H9 (cell line): ENCODE data around the gene PHOX2B. TPM values are rescaled to one million over a fixed set of nuclear protein-coding genes. Genes with fewer than 3 reads are reported as not detected.

Experiments
- DNase-seq: peaks from one replicate; pipeline ENCODE4 v3.0.0-alpha.2; 2017
- H2AFZ ChIP-seq: one replicate; pipeline ENCODE4 v1.6.1; 2013; ENCODE audit warnings: mild to moderate bottlenecking, low read length, control low read depth, moderate library complexity
- H2AK5ac ChIP-seq: 2 replicates; pipeline ENCODE4 v1.6.1; 2013; ENCODE audit warnings: low read length, control low read depth, mixed read lengths; ENCODE audit not compliant: insufficient read length
- H2BK120ac ChIP-seq: one replicate; pipeline ENCODE4 v1.6.1; 2013; ENCODE audit warnings: low read depth, mild to moderate bottlenecking, low read length, control low read depth, inconsistent platforms; ENCODE audit not compliant: poor library complexity, severe bottlenecking
- H2BK12ac ChIP-seq: 2 replicates; pipeline ENCODE4 v1.6.1; 2013; ENCODE audit warnings: low read length, control low read depth, mixed read lengths, low read depth; ENCODE audit not compliant: insufficient read length
- H2BK15ac ChIP-seq: 2 replicates; pipeline ENCODE4 v1.6.1; 2013; ENCODE audit warnings: low read depth, low read length, control low read depth
- H2BK20ac ChIP-seq: one replicate; pipeline ENCODE4 v1.6.1; 2013; ENCODE audit warnings: low read depth, mild to moderate bottlenecking, low read length, control low read depth, inconsistent platforms; ENCODE audit not compliant: poor library complexity, severe bottlenecking
- H2BK5ac ChIP-seq: 2 replicates; pipeline ENCODE4 v1.6.1; 2013; ENCODE audit warnings: low read length, control low read depth, mixed read lengths; ENCODE audit not compliant: insufficient read length
- H3K14ac ChIP-seq: 2 replicates; pipeline ENCODE4 v1.6.1; 2013; ENCODE audit warnings: low read length, control low read depth; ENCODE audit not compliant: insufficient read depth
- H3K18ac ChIP-seq: 2 replicates; pipeline ENCODE4 v1.6.1; 2013; ENCODE audit warnings: low read depth, mild to moderate bottlenecking, mixed read lengths, low read length, control low read depth; ENCODE audit not compliant: insufficient read length
- H3K23ac ChIP-seq: 2 replicates; pipeline ENCODE4 v1.6.1; 2013; ENCODE audit warnings: low read length, control low read depth, mixed read lengths, low read depth; ENCODE audit not compliant: insufficient read length
- H3K23me2 ChIP-seq: 2 replicates; pipeline ENCODE4 v1.6.1; 2013; ENCODE audit warnings: low read depth, mild to moderate bottlenecking, mixed read lengths, low read length, control low read depth; ENCODE audit not compliant: insufficient read length, poor library complexity, severe bottlenecking
- H3K27ac ChIP-seq: 2 replicates; pipeline ENCODE4 v1.5.1; 2013; ENCODE audit warnings: low read length, control low read depth, mixed read lengths, low read depth; ENCODE audit not compliant: insufficient read length
- H3K27me3 ChIP-seq: 2 replicates; pipeline ENCODE4 v1.6.1; 2013; ENCODE audit warnings: low read length, control low read depth, inconsistent platforms; ENCODE audit not compliant: insufficient read depth
- H3K4ac ChIP-seq: 2 replicates; pipeline ENCODE4 v1.6.1; 2013; ENCODE audit warnings: low read depth, mild to moderate bottlenecking, control low read depth, inconsistent platforms, low read length, moderate library complexity
- H3K4me1 ChIP-seq: 2 replicates; pipeline ENCODE4 v1.6.1; 2013; ENCODE audit warnings: low read length, control low read depth, inconsistent platforms; ENCODE audit not compliant: insufficient read depth
- H3K4me2 ChIP-seq: 2 replicates; pipeline ENCODE4 v1.6.1; 2013; ENCODE audit warnings: low read length, control low read depth, mixed read lengths; ENCODE audit not compliant: insufficient read length, insufficient read depth
- H3K56ac ChIP-seq: 2 replicates; pipeline ENCODE4 v1.6.1; 2013; ENCODE audit warnings: low read depth, mild to moderate bottlenecking, mixed read lengths, low read length, control low read depth; ENCODE audit not compliant: insufficient read length
- H3K79me1 ChIP-seq: 2 replicates; pipeline ENCODE4 v1.6.1; 2013; ENCODE audit warnings: low read depth, mild to moderate bottlenecking, moderate library complexity, low read length, control low read depth, inconsistent platforms; ENCODE audit not compliant: insufficient read depth, poor library complexity, severe bottlenecking
- H3K79me2 ChIP-seq: 2 replicates; pipeline ENCODE4 v1.6.1; 2013; ENCODE audit warnings: low read length, control low read depth, inconsistent platforms; ENCODE audit not compliant: insufficient read depth
- H3K9ac ChIP-seq: 2 replicates; pipeline ENCODE4 v1.6.1; 2013; ENCODE audit warnings: low read length, control low read depth, mixed read lengths; ENCODE audit not compliant: insufficient read length; ENCODE audit errors: extremely low read depth
- H3K9me3 ChIP-seq: one replicate; pipeline ENCODE4 v1.6.1; 2013; ENCODE audit warnings: low read depth, low read length, inconsistent platforms; ENCODE audit not compliant: control insufficient read depth
- H3T11ph ChIP-seq: one replicate; pipeline ENCODE4 v1.6.1; 2013; ENCODE audit warnings: mild to moderate bottlenecking, low read length, control low read depth, inconsistent platforms
- H4K20me1 ChIP-seq: one replicate; pipeline ENCODE4 v1.6.1; 2013; ENCODE audit not compliant: control insufficient read depth, insufficient read length, insufficient read depth
- H4K5ac ChIP-seq: 2 replicates; pipeline ENCODE4 v1.6.1; 2013; ENCODE audit warnings: low read depth, mild to moderate bottlenecking, mixed read lengths, low read length, control low read depth; ENCODE audit not compliant: insufficient read length
- H4K8ac ChIP-seq: replicated peaks from 2 replicates; pipeline ENCODE4 v1.6.1; 2013; ENCODE audit warnings: low read length, control low read depth, mixed read lengths, low read depth; ENCODE audit not compliant: insufficient read length
- H4K91ac ChIP-seq: 2 replicates; pipeline ENCODE4 v1.6.1; 2013; ENCODE audit warnings: low read depth, mild to moderate bottlenecking, moderate library complexity, mixed read lengths, low read length, control low read depth; ENCODE audit not compliant: insufficient read length
- H3K27ac Mint-ChIP-seq, 3 experiments: 2 replicates in 2 of 3; 3 replicates in 1 of 3; pipeline ENCODE4 v1.8.0; 2020 to 2021; ENCODE audit warnings: mixed read lengths in 3 of 3, mild to moderate bottlenecking in 1 of 3, moderate library complexity in 1 of 3
- H3K27me3 Mint-ChIP-seq: 2 replicates; pipeline ENCODE4 v1.8.0; 2021; ENCODE audit warnings: low read depth, mild to moderate bottlenecking, moderate library complexity, mixed read lengths
- H3K36me3 Mint-ChIP-seq, 3 experiments: 2 replicates in 2 of 3; 3 replicates in 1 of 3; pipeline ENCODE4 v1.8.0; 2020 to 2021; ENCODE audit warnings: low read depth in 3 of 3, mixed read lengths in 3 of 3; ENCODE audit not compliant: insufficient read depth in 1 of 3
- H3K4me1 Mint-ChIP-seq, 2 experiments: 2 replicates each; pipeline ENCODE4 v1.8.0; 2020; ENCODE audit warnings: mixed read lengths in 2 of 2
- H3K4me3 Mint-ChIP-seq, 2 experiments: 2 replicates in 1 of 2; 3 replicates in 1 of 2; pipeline ENCODE4 v1.8.0; 2020 to 2021; ENCODE audit warnings: mild to moderate bottlenecking in 2 of 2, mixed read lengths in 2 of 2, moderate library complexity in 1 of 2
- H3K9me3 Mint-ChIP-seq, 2 experiments: 2 replicates in 1 of 2; 3 replicates in 1 of 2; pipeline ENCODE4 v1.8.0; 2020; ENCODE audit warnings: mild to moderate bottlenecking in 2 of 2, mixed read lengths in 2 of 2, moderate library complexity in 1 of 2
- WGBS: extraction: QIAGEN DNeasy Blood & Tissue Kit; methylation state at CpG from one replicate; pipeline ENCODE4 v1.1.7; 2013; ENCODE audit warnings: missing lambda C conversion rate, low lambda C conversion rate, mixed read lengths; ENCODE audit not compliant: insufficient read length; ENCODE audit errors: extremely low coverage; 5-methylcytosine and 5-hydroxymethylcytosine counted together
- total RNA-seq: library from RNA; stranded (reverse); gene quantifications from 2 replicates; pipeline ENCODE4 v1.2.1, GENCODE V29; 2021
- TF ChIP-seq, protein P1 (sequence below): fragments of 200-600 bp; sonication (generic); conservative IDR thresholded peaks from 3 replicates; pipeline ENCODE4 v1.8.0; 2021; ENCODE audit warnings: antibody characterized with exemption, mild to moderate bottlenecking

Gene PHOX2B
- total RNA-seq, 1 experiment from 2014 or later = not detected

DNA sequence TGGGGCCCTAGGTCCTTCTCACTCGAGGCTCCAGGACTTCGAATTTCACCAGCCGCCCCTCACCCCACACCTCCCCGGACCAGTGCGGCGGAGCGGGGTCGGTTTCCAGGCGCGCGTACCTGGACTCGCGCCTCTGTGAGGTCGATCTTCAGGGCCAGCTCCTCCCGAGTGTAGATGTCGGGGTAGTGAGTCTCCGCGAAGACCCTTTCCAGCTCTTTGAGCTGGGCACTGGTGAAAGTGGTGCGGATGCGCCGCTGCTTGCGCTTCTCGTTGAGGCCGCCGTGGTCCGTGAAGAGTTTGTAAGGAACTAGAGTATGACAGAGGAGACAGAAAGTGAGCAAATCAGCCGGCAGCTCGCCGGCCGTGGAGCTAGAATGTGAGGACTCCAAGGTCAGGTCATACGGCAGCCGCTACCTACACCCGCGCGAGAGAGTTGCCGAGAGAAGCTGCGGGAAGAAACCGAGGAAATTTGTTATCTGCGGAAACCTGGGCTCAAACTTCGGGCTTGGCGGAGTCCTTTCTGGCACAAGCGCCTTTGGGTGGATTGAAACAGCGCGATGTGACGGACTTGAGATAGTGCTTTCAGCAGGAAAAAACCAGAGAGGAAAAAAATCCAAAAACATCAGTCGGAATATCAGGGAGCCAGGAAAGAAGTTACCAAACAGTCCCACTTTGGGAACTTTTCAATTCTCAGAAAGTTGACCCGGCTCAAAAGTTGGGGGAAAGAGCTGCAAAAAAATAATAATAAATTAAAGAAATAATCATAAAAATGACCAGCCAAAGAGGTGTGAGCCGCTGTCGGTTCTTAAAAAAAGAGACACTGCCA lies 1.1 kb downstream of the PHOX2B start:
- peaks cover 2% of the 10 kb centered on the region for H4K20me1 ChIP-seq
- peak overlapping the region in 1 of 2 experiments; percentile 62; a peak in 3 of 5 replicates for H3K4me3 Mint-ChIP-seq
- peaks cover 36 to 63% of the 10 kb centered on the region in 2 experiments for H3K4me1 Mint-ChIP-seq

More for the DNA sequence above, 1.1 kb downstream of the PHOX2B start:
- Histone ChIP-seq H2BK12ac (no peak overlapping the region), H2AK5ac (no peak overlapping the region), H3K56ac (no peak overlapping the region), H3K9ac (no peak overlapping the region), H3K4me2 (peak overlapping the region; percentile 38), H3K79me1 (no peaks in the 10 kb centered on the region), H3K4me1 (no peaks in the 10 kb centered on the region), H2AFZ (no peak overlapping the region), H4K91ac (no peak overlapping the region), H3K23ac (no peak overlapping the region), H2BK20ac (no peak overlapping the region), H3K14ac (no peak overlapping the region), H3K9me3 (no peaks in the 10 kb centered on the region), H3K79me2 (no peaks in the 10 kb centered on the region), H2BK5ac (no peak overlapping the region), H3T11ph (no peak overlapping the region), H2BK15ac (no peak overlapping the region), H4K8ac (no peak overlapping the region), H3K18ac (no peak overlapping the region), H3K4ac (no peak overlapping the region), H3K27ac (no peak overlapping the region), H4K5ac (no peak overlapping the region), H2BK120ac (no peak overlapping the region), H3K27me3 (peaks cover 94% of the 10 kb centered on the region), H3K23me2 (peaks cover 15% of the 10 kb centered on the region)
- TF ChIP-seq, protein P1, sequence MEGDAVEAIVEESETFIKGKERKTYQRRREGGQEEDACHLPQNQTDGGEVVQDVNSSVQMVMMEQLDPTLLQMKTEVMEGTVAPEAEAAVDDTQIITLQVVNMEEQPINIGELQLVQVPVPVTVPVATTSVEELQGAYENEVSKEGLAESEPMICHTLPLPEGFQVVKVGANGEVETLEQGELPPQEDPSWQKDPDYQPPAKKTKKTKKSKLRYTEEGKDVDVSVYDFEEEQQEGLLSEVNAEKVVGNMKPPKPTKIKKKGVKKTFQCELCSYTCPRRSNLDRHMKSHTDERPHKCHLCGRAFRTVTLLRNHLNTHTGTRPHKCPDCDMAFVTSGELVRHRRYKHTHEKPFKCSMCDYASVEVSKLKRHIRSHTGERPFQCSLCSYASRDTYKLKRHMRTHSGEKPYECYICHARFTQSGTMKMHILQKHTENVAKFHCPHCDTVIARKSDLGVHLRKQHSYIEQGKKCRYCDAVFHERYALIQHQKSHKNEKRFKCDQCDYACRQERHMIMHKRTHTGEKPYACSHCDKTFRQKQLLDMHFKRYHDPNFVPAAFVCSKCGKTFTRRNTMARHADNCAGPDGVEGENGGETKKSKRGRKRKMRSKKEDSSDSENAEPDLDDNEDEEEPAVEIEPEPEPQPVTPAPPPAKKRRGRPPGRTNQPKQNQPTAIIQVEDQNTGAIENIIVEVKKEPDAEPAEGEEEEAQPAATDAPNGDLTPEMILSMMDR = no peak
- Mint-ChIP-seq H3K36me3 (peaks cover 0 to 2% (median 0%) of the 10 kb centered on the region in 3 experiments; a peak in 3 of 7 replicates), H3K27me3 (peaks cover 99% of the 10 kb centered on the region), H3K9me3 (peaks cover 2 to 22% of the 10 kb centered on the region in 2 experiments; a peak in 4 of 5 replicates), H3K27ac (no peak overlapping the region)
- no CpG with 5 or more reads among the region's 49 CpGs for WGBS
- DNase-seq = peak; percentile 52
